ENCODE results near the gene VARS1. TPM values are rescaled to one million over a fixed set of nuclear protein-coding genes. Genes with fewer than 3 reads are reported as not detected.
"Not testable (repeated sequence)": the region's sequence is repeated elsewhere in the genome, so short reads cannot be mapped to it uniquely, and the experiment has no call there.

VARS1 gene
- total and polyA plus RNA-seq, 2 experiments from 2014 or later = 39.1 to 47.6 TPM

DNA sequence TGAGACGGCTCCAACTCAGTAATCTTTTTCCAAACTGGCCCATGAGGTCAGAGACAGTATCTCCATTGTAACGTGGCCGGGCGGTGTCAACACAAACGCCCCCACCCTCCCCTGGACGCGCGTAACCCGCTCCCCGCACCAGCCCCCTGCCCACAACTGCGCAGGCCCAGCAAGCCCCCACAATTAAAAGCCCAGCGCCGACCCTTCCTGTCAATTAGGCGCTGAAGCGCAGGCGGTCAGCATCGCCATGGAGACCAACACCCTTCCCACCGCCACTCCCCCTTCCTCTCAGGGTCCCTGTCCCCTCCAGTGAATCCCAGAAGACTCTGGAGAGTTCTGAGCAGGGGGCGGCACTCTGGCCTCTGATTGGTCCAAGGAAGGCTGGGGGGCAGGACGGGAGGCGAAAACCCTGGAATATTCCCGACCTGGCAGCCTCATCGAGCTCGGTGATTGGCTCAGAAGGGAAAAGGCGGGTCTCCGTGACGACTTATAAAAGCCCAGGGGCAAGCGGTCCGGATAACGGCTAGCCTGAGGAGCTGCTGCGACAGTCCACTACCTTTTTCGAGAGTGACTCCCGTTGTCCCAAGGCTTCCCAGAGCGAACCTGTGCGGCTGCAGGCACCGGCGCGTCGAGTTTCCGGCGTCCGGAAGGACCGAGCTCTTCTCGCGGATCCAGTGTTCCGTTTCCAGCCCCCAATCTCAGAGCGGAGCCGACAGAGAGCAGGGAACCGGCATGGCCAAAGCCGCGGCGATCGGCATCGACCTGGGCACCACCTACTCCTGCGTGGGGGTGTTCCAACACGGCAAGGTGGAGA, 19.7 kb upstream of the VARS1 start, which contains the start of the genes HSPA1A and HSPA1L:
Gene HSPA1A (plus strand): TSS at position 519 of the 814 bp plus-strand sequence. CDS start 214 bp downstream, at position 733.
Gene HSPA1L (minus strand): TSS at position 259 of the 814 bp plus-strand sequence. CDS start 3,311 bp downstream, outside the sequence.
- in situ Hi-C loops (cut with MboI) = no loop called here

DNA sequence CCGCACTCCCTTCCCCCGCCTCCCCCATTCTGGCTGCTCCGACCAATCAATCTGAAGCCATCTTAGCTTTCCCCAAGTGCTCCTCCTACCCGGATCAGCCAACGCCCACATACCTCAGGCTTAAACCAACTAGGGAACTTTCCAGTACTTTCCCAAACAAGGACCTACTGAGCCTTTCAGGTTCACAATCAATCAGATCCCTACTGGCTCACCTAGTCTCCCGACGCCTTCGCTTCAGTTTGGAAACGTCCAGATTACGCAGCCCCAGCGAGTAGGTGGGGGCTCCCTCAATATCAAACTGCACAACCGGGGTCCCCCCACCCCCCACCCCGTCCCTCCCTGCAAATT, 19.1 kb upstream of the VARS1 start:
- peak overlapping the region; percentile 90 for H3K4me2 ChIP-seq (ENCODE audit: unreplicated experiment)
- in situ Hi-C loops (cut with MboI) = no loop called here
- no peaks in the 10 kb centered on the region for H3K36me3 ChIP-seq (ENCODE audit: low read depth)
- peak overlapping the region; percentile 95 for H3K27ac ChIP-seq
- peaks cover 25% of the 10 kb centered on the region for H3K4me1 ChIP-seq (ENCODE audit: insufficient read depth)
- no peaks in the 10 kb centered on the region for H3K27me3 ChIP-seq (replicated peaks; ENCODE audit: insufficient read depth)
- DNase-seq = peak; percentile 98
- TF ChIP-seq EZH2 (IDR thresholded peaks at IDR 0.05; ENCODE audit: insufficient read depth, poor library complexity, severe bottlenecking) (no peak), EZH2phosphoT487 (IDR thresholded peaks at IDR 0.05; ENCODE audit: insufficient read depth, low read depth) (no peak)
- H3K9me2 ChIP-seq (ENCODE audit: insufficient read depth) = no peaks in the 10 kb centered on the region
- 0 to 2% methylated on average over 10 to 13 of the region's 13 CpGs for WGBS, 2 experiments (ENCODE audit: low coverage in 1 of 2, low lambda C conversion rate in 2 of 2, missing lambda C conversion rate in 2 of 2)
- H2AFZ ChIP-seq = peak overlapping the region; percentile 52
- H3K79me2 ChIP-seq (ENCODE audit: insufficient read depth) = peaks cover 23% of the 10 kb centered on the region
- no peaks in the 10 kb centered on the region for H3K9me3 ChIP-seq (ENCODE audit: low read depth)
- no peaks in the 10 kb centered on the region for H4K20me1 ChIP-seq (ENCODE audit: insufficient read depth)
- H3F3A ChIP-seq (ENCODE audit: insufficient read depth) = peaks cover 38% of the 10 kb centered on the region
- H3K9ac ChIP-seq = peak overlapping the region; percentile 85
- peak overlapping the region; percentile 81 for H3K4me3 ChIP-seq

More for the DNA sequence above, 19.7 kb upstream of the VARS1 start, which contains the start of the genes HSPA1A and HSPA1L:
- peaks cover 28% of the 10 kb centered on the region for H3K79me2 ChIP-seq (ENCODE audit: insufficient read depth)
- peak within 1 kb of the TSS; percentile 95 for H3K27ac ChIP-seq
- H4K20me1 ChIP-seq (ENCODE audit: insufficient read depth) = no peaks in the 10 kb centered on the region
- TF ChIP-seq EZH2 (IDR thresholded peaks at IDR 0.05; ENCODE audit: insufficient read depth, poor library complexity, severe bottlenecking) (no peak), EZH2phosphoT487 (IDR thresholded peaks at IDR 0.05; ENCODE audit: insufficient read depth, low read depth) (no peak)
- peak within 1 kb of the TSS; percentile 81 for H3K4me3 ChIP-seq
- peak within 1 kb of the TSS; percentile 85 for H3K9ac ChIP-seq
- H3K36me3 ChIP-seq (ENCODE audit: low read depth) = no peaks in the 10 kb centered on the region
- no peaks in the 10 kb centered on the region for H3K27me3 ChIP-seq (replicated peaks; ENCODE audit: insufficient read depth)
- H2AFZ ChIP-seq = peak within 1 kb of the TSS; percentile 92
- no peaks in the 10 kb centered on the region for H3K9me3 ChIP-seq (ENCODE audit: low read depth)
- H3K4me2 ChIP-seq (ENCODE audit: unreplicated experiment) = peak within 1 kb of the TSS; percentile 90
- H3F3A ChIP-seq (ENCODE audit: insufficient read depth) = peaks cover 44% of the 10 kb centered on the region
- peak; percentile 96 for DNase-seq
- H3K9me2 ChIP-seq (ENCODE audit: insufficient read depth) = no peaks in the 10 kb centered on the region
- H3K4me1 ChIP-seq (ENCODE audit: insufficient read depth) = peaks cover 30% of the 10 kb centered on the region
- 0% methylated on average over 41 to 56 of the region's 56 CpGs for WGBS, 2 experiments (ENCODE audit: low coverage in 1 of 2, low lambda C conversion rate in 2 of 2, missing lambda C conversion rate in 2 of 2)

DNA sequence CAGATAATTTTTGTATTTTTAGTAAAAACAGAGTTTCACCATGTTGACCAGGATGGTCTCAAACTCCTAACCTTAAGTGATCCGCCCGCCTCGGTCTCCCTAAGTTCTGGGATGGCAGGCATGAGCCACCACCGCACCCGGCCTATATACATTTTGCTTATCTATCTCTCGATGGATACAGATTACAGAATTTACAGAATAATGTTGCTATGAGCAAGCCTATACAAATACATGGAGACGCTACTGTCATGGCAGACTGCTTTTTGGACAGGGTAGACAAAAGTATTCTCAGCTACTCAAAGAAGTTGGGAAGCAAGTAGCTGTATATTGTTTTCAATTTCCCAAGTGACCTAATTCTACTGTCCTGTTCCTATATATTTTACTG, 17.9 kb upstream of the VARS1 start:
- H3K9ac ChIP-seq = peak overlapping the region; percentile 85
- H3K27me3 ChIP-seq (replicated peaks; ENCODE audit: insufficient read depth) = no peaks in the 10 kb centered on the region
- DNase-seq = no peak
- no peaks in the 10 kb centered on the region for H3K36me3 ChIP-seq (ENCODE audit: low read depth)
- peak overlapping the region; percentile 71 for H3K4me2 ChIP-seq (ENCODE audit: unreplicated experiment)
- H4K20me1 ChIP-seq (ENCODE audit: insufficient read depth) = no peaks in the 10 kb centered on the region
- TF ChIP-seq EZH2phosphoT487 (IDR thresholded peaks at IDR 0.05; ENCODE audit: insufficient read depth, low read depth) (no peak), EZH2 (IDR thresholded peaks at IDR 0.05; ENCODE audit: insufficient read depth, poor library complexity, severe bottlenecking) (no peak)
- no peaks in the 10 kb centered on the region for H3K9me3 ChIP-seq (ENCODE audit: low read depth)
- in situ Hi-C loops (cut with MboI) = no loop called here
- H3F3A ChIP-seq (ENCODE audit: insufficient read depth) = peaks cover 26% of the 10 kb centered on the region
- WGBS, 2 experiments (ENCODE audit: low coverage in 1 of 2, low lambda C conversion rate in 2 of 2, missing lambda C conversion rate in 2 of 2) = 96% methylated on average over 7 of the region's 7 CpGs
- H2AFZ ChIP-seq = peak overlapping the region; percentile 92
- peak overlapping the region; percentile 68 for H3K4me3 ChIP-seq
- H3K4me1 ChIP-seq (ENCODE audit: insufficient read depth) = peaks cover 17% of the 10 kb centered on the region
- no peaks in the 10 kb centered on the region for H3K9me2 ChIP-seq (ENCODE audit: insufficient read depth)
- peak overlapping the region; percentile 95 for H3K27ac ChIP-seq
- peaks cover 12% of the 10 kb centered on the region for H3K79me2 ChIP-seq (ENCODE audit: insufficient read depth)

DNA sequence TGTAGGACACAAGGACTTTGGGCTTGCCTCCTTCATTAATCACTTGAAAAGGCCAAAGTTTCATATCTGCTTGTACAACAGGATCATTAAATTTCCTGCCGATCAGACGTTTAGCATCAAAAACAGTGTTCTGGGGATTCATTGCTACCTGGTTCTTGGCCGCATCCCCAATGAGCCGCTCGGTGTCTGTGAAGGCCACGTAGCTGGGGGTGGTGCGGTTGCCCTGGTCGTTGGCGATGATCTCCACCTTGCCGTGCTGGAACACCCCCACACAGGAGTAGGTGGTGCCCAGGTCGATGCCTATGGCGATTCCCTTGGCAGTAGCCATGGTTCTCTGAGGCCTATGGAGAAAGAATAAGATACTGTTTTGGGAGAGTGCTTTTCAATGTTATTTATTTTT, 16.1 kb upstream of the VARS1 start:
- H3K4me2 ChIP-seq (ENCODE audit: unreplicated experiment) = no peak overlapping the region
- no peaks in the 10 kb centered on the region for H4K20me1 ChIP-seq (ENCODE audit: insufficient read depth)
- WGBS, 2 experiments (ENCODE audit: low coverage in 1 of 2, low lambda C conversion rate in 2 of 2, missing lambda C conversion rate in 2 of 2) = 97% methylated on average over 12 of the region's 12 CpGs
- H3K9ac ChIP-seq = no peak overlapping the region
- H3K9me3 ChIP-seq (ENCODE audit: low read depth) = no peaks in the 10 kb centered on the region
- no peak overlapping the region for H3K4me3 ChIP-seq
- no peak overlapping the region for H2AFZ ChIP-seq
- H3K27ac ChIP-seq = no peak overlapping the region
- H3K36me3 ChIP-seq (ENCODE audit: low read depth) = no peaks in the 10 kb centered on the region
- in situ Hi-C loops (cut with MboI) = no loop called here
- peaks cover 20% of the 10 kb centered on the region for H3F3A ChIP-seq (ENCODE audit: insufficient read depth)
- no peak for TF ChIP-seq EZH2phosphoT487 (IDR thresholded peaks at IDR 0.05; ENCODE audit: insufficient read depth, low read depth)
- no peak for TF ChIP-seq EZH2 (IDR thresholded peaks at IDR 0.05; ENCODE audit: insufficient read depth, poor library complexity, severe bottlenecking)
- no peak for DNase-seq
- no peaks in the 10 kb centered on the region for H3K27me3 ChIP-seq (replicated peaks; ENCODE audit: insufficient read depth)
- H3K4me1 ChIP-seq (ENCODE audit: insufficient read depth) = peaks cover 17% of the 10 kb centered on the region
- no peaks in the 10 kb centered on the region for H3K79me2 ChIP-seq (ENCODE audit: insufficient read depth)
- H3K9me2 ChIP-seq (ENCODE audit: insufficient read depth) = no peaks in the 10 kb centered on the region

DNA sequence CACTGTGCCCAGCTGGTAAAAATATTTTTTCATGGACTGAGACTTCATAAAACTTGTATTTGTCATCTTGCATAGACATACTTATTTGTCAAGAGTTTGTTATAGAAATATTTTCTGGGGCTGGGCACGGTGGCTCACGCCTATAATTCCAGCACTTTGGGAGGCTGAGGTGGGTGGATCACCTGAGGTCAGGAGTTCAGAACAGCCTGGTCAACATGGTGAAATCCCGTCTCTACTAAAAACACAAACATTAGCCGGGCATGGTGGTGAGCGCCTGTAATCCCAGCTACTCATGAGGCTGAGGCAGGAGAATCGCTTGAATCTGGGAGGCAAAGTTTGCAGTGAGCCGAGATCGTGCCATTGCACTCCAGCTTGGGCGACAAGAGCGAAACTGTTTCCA, 13.0 kb upstream of the VARS1 start:
- peaks cover 16% of the 10 kb centered on the region for H3F3A ChIP-seq (ENCODE audit: insufficient read depth)
- H3K9ac ChIP-seq; DNase-seq; H2AFZ ChIP-seq; H3K36me3 ChIP-seq (ENCODE audit: low read depth); H3K4me2 ChIP-seq (ENCODE audit: unreplicated experiment); H3K9me3 ChIP-seq (ENCODE audit: low read depth); H4K20me1 ChIP-seq (ENCODE audit: insufficient read depth); H3K4me3 ChIP-seq; H3K27ac ChIP-seq; H3K27me3 ChIP-seq (replicated peaks; ENCODE audit: insufficient read depth); H3K9me2 ChIP-seq (ENCODE audit: insufficient read depth); in situ Hi-C loops (cut with MboI): not testable (repeated sequence)
- peaks cover 19% of the 10 kb centered on the region for H3K79me2 ChIP-seq (ENCODE audit: insufficient read depth)
- 85 to 89% methylated on average over 10 of the region's 10 CpGs for WGBS, 2 experiments (ENCODE audit: low coverage in 1 of 2, low lambda C conversion rate in 2 of 2, missing lambda C conversion rate in 2 of 2)
- peaks cover 17% of the 10 kb centered on the region for H3K4me1 ChIP-seq (ENCODE audit: insufficient read depth)
